HG02884 (cell line): ENCODE data around the gene ZBTB22.
"Not testable (repeated sequence)": the region's sequence is repeated elsewhere in the genome, so short reads cannot be mapped to it uniquely, and the experiment has no call there.

Experiments used
- ATAC-seq: cut with Tn5 transposase; IDR thresholded peaks from one replicate; pipeline ENCODE4 v1.9.1; 2021; ENCODE audit warnings: mild to moderate bottlenecking, moderate library complexity; ENCODE audit not compliant: unreplicated experiment

Gene ZBTB22

GRCh38 chr6:33280539-33280938 lies 37.0 kb downstream of the ZBTB22 start:
- no peak for ATAC-seq

- no peak for ATAC-seq
These were observed 37.5 kb downstream of the ZBTB22 start for GRCh38 chr6:33279971-33280511.

GRCh38 chr6:33279257-33279695 lies 38.3 kb downstream of the ZBTB22 start:
- no peak for ATAC-seq

GRCh38 chr6:33278810-33279209 lies 38.7 kb downstream of the ZBTB22 start:
- no peak for ATAC-seq

GRCh38 chr6:33278392-33278741 lies 39.2 kb downstream of the ZBTB22 start:
- no peak for ATAC-seq

GRCh38 chr6:33277663-33278391 lies 39.7 kb downstream of the ZBTB22 start:
- ATAC-seq, result no peak

GRCh38 chr6:33276864-33277662 lies 40.5 kb downstream of the ZBTB22 start, which contains the start of gene B3GALT4:
B3GALT4 (plus strand) TSS chr6:33277123; CDS start chr6:33277420, 297 bp downstream.
- ATAC-seq, result peak; percentile 43

GRCh38 chr6:33276581-33276863 lies 41.0 kb downstream of the ZBTB22 start:
- no peak for ATAC-seq

GRCh38 chr6:33275795-33276580 lies 41.6 kb downstream of the ZBTB22 start:
- ATAC-seq, result not testable (repeated sequence)

GRCh38 chr6:33273924-33274902 lies 43.3 kb downstream of the ZBTB22 start:
- no peak for ATAC-seq

GRCh38 chr6:33273129-33273923 lies 44.2 kb downstream of the ZBTB22 start:
- no peak for ATAC-seq

- no peak for ATAC-seq
These were observed 45.0 kb downstream of the ZBTB22 start for GRCh38 chr6:33272275-33273128.

- ATAC-seq, result peak; percentile 79
These were observed 45.9 kb downstream of the ZBTB22 start, which contains the start of the genes RPS18 and VPS52 for GRCh38 chr6:33271468-33272274. RPS18 (plus strand) TSS chr6:33272075; CDS start chr6:33272120, 45 bp downstream. VPS52 (minus strand) TSS chr6:33271876; CDS start chr6:33271675, 201 bp downstream.

- no peak for ATAC-seq
These were observed 46.5 kb downstream of the ZBTB22 start for GRCh38 chr6:33271117-33271467.
